ENCODE measurements around the gene RBM4. TPM values are rescaled to one million over a fixed set of nuclear protein-coding genes. Genes with fewer than 3 reads are reported as not detected.

RBM4 gene
- total and polyA plus RNA-seq, 2 of the 13 experiments (the other 11 are each of a cell fraction or from before 2014, with no cell fraction given) = 126 to 136 TPM

DNA sequence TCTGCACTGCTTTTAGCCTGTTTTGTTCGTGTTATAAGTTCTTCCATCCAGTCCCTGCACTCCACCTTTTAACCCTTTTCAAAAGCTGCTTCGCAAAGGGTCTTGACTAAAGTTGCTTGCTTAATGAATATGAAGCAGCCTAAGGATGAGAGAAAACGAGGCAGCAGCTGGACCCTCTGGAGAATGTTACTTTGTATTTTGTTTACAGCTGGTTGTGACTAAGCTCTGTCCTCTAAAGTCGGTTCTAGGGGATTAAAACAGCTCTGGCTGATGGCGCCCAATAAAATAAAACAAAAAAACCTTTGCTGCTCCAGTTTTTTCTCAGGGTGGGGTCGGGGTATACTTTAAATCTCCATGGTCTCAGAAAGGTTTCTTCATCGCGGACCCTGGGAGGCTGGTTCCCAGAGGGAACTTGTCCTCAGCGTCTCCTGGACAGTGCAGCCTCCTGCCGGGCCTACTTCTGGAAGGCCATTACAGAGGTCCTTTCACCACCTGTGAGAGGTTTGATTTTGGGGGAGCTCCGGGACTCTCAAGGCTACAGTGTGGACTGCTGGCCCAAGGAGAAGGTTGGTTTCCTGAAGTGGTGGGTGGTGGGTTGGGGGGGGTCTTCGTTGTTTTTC, 836 bp upstream of the RBM4 start (continued):
- TF ChIP-seq, protein P1, sequence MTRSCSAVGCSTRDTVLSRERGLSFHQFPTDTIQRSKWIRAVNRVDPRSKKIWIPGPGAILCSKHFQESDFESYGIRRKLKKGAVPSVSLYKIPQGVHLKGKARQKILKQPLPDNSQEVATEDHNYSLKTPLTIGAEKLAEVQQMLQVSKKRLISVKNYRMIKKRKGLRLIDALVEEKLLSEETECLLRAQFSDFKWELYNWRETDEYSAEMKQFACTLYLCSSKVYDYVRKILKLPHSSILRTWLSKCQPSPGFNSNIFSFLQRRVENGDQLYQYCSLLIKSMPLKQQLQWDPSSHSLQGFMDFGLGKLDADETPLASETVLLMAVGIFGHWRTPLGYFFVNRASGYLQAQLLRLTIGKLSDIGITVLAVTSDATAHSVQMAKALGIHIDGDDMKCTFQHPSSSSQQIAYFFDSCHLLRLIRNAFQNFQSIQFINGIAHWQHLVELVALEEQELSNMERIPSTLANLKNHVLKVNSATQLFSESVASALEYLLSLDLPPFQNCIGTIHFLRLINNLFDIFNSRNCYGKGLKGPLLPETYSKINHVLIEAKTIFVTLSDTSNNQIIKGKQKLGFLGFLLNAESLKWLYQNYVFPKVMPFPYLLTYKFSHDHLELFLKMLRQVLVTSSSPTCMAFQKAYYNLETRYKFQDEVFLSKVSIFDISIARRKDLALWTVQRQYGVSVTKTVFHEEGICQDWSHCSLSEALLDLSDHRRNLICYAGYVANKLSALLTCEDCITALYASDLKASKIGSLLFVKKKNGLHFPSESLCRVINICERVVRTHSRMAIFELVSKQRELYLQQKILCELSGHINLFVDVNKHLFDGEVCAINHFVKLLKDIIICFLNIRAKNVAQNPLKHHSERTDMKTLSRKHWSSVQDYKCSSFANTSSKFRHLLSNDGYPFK (CRISPR knock-in tag; IDR thresholded peaks at IDR 0.05; ENCODE audit: borderline replicate concordance) = no peak
- TF ChIP-seq MBD4 (IDR thresholded peaks at IDR 0.05; ENCODE audit: borderline replicate concordance, low read length) (peak; percentile 25; the same call in 1 of the 2 replicates), ZNF766 (CRISPR knock-in tag; IDR thresholded peaks at IDR 0.05; ENCODE audit: borderline replicate concordance) (0 out of 2 replicates have a peak, but pooled peaks have one; percentile 8), HDAC1 (CRISPR knock-in tag; IDR thresholded peaks at IDR 0.05) (no peak), RNF2 (conservative IDR thresholded peaks at IDR 0.05; ENCODE audit: low read depth) (no peak), SNAPC2 (CRISPR knock-in tag; IDR thresholded peaks at IDR 0.05) (peak; percentile 77; the same call in 1 of the 2 replicates), KLF6 (CRISPR knock-in tag; IDR thresholded peaks at IDR 0.05) (0 out of 2 replicates have a peak, but pooled peaks have one; percentile 16), ZSCAN29 (CRISPR knock-in tag; conservative IDR thresholded peaks at IDR 0.05) (no peak), KAT8 (CRISPR knock-in tag; IDR thresholded peaks at IDR 0.05) (no peak), TSC22D2 (CRISPR knock-in tag; IDR thresholded peaks at IDR 0.05; ENCODE audit: borderline replicate concordance) (no peak), NFE2L2 (IDR thresholded peaks at IDR 0.05; ENCODE audit: low read length) (no peak), ZBTB7B (CRISPR knock-in tag; IDR thresholded peaks at IDR 0.05) (no peak)
- TF ChIP-seq, protein P2, sequence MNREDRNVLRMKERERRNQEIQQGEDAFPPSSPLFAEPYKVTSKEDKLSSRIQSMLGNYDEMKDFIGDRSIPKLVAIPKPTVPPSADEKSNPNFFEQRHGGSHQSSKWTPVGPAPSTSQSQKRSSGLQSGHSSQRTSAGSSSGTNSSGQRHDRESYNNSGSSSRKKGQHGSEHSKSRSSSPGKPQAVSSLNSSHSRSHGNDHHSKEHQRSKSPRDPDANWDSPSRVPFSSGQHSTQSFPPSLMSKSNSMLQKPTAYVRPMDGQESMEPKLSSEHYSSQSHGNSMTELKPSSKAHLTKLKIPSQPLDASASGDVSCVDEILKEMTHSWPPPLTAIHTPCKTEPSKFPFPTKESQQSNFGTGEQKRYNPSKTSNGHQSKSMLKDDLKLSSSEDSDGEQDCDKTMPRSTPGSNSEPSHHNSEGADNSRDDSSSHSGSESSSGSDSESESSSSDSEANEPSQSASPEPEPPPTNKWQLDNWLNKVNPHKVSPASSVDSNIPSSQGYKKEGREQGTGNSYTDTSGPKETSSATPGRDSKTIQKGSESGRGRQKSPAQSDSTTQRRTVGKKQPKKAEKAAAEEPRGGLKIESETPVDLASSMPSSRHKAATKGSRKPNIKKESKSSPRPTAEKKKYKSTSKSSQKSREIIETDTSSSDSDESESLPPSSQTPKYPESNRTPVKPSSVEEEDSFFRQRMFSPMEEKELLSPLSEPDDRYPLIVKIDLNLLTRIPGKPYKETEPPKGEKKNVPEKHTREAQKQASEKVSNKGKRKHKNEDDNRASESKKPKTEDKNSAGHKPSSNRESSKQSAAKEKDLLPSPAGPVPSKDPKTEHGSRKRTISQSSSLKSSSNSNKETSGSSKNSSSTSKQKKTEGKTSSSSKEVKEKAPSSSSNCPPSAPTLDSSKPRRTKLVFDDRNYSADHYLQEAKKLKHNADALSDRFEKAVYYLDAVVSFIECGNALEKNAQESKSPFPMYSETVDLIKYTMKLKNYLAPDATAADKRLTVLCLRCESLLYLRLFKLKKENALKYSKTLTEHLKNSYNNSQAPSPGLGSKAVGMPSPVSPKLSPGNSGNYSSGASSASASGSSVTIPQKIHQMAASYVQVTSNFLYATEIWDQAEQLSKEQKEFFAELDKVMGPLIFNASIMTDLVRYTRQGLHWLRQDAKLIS (CRISPR knock-in tag; IDR thresholded peaks at IDR 0.05) = no peak
- TF ChIP-seq, protein P3, sequence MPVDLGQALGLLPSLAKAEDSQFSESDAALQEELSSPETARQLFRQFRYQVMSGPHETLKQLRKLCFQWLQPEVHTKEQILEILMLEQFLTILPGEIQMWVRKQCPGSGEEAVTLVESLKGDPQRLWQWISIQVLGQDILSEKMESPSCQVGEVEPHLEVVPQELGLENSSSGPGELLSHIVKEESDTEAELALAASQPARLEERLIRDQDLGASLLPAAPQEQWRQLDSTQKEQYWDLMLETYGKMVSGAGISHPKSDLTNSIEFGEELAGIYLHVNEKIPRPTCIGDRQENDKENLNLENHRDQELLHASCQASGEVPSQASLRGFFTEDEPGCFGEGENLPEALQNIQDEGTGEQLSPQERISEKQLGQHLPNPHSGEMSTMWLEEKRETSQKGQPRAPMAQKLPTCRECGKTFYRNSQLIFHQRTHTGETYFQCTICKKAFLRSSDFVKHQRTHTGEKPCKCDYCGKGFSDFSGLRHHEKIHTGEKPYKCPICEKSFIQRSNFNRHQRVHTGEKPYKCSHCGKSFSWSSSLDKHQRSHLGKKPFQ (CRISPR knock-in tag; IDR thresholded peaks at IDR 0.05; ENCODE audit: insufficient replicate concordance) = peak; percentile 68
- TF ChIP-seq, protein P4, sequence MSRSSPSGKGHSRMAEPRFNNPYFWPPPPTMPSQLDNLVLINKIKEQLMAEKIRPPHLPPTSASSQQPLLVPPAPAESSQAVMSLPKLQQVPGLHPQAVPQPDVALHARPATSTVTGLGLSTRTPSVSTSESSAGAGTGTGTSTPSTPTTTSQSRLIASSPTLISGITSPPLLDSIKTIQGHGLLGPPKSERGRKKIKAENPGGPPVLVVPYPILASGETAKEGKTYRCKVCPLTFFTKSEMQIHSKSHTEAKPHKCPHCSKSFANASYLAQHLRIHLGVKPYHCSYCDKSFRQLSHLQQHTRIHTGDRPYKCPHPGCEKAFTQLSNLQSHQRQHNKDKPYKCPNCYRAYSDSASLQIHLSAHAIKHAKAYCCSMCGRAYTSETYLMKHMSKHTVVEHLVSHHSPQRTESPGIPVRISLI (CRISPR knock-in tag; IDR thresholded peaks at IDR 0.05; ENCODE audit: borderline replicate concordance) = no peak
- TF ChIP-seq, protein P5, sequence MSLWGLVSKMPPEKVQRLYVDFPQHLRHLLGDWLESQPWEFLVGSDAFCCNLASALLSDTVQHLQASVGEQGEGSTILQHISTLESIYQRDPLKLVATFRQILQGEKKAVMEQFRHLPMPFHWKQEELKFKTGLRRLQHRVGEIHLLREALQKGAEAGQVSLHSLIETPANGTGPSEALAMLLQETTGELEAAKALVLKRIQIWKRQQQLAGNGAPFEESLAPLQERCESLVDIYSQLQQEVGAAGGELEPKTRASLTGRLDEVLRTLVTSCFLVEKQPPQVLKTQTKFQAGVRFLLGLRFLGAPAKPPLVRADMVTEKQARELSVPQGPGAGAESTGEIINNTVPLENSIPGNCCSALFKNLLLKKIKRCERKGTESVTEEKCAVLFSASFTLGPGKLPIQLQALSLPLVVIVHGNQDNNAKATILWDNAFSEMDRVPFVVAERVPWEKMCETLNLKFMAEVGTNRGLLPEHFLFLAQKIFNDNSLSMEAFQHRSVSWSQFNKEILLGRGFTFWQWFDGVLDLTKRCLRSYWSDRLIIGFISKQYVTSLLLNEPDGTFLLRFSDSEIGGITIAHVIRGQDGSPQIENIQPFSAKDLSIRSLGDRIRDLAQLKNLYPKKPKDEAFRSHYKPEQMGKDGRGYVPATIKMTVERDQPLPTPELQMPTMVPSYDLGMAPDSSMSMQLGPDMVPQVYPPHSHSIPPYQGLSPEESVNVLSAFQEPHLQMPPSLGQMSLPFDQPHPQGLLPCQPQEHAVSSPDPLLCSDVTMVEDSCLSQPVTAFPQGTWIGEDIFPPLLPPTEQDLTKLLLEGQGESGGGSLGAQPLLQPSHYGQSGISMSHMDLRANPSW (CRISPR knock-in tag; IDR thresholded peaks at IDR 0.05; ENCODE audit: borderline replicate concordance) = 0 out of 2 replicates have a peak, but pooled peaks have one; percentile 13

Data from HepG2 (cell line).